ENCODE results near the gene SFT2D1. TPM values are rescaled to one million over a fixed set of nuclear protein-coding genes. Genes with fewer than 3 reads are reported as not detected.
"Not testable (repeated sequence)": the region's sequence is repeated elsewhere in the genome, so short reads cannot be mapped to it uniquely, and the experiment has no call there.

The SFT2D1 gene
- total RNA-seq, 1 donor from 2014 or later: 29.1 TPM

DNA sequence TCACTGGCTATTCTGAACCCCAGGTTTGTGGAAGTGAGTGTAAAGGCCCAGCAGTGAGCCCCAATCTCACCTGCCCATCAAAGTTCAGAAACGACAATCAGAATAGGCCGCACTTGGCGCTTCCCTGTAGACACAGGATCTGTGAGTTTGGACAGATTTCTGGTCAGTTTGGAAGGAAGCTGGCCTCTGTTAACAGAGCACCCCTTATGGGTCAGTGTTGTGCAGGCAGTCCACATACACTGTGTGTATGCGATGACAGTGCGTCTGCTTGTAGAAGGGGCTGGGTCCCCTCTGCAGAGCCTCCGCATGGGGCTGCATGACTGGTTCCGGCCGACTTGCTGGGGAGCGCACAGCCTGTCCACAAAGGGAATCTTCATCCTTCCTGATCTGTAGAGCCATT, 43.8 kb upstream of the SFT2D1 start:
- Mint-ChIP-seq H3K36me3 (ENCODE audit: low read depth, unreplicated experiment) (no peaks in the 10 kb centered on the region), H3K9me3 (ENCODE audit: unreplicated experiment) (no peaks in the 10 kb centered on the region), H3K4me1 (ENCODE audit: unreplicated experiment) (peaks cover 6% of the 10 kb centered on the region), H3K4me3 (ENCODE audit: unreplicated experiment) (no peak overlapping the region), H3K27ac (ENCODE audit: unreplicated experiment) (no peak overlapping the region), H3K27me3 (ENCODE audit: unreplicated experiment) (no peaks in the 10 kb centered on the region)
- no peak for DNase-seq (ENCODE audit: low spot score)
- TF ChIP-seq, protein P1, sequence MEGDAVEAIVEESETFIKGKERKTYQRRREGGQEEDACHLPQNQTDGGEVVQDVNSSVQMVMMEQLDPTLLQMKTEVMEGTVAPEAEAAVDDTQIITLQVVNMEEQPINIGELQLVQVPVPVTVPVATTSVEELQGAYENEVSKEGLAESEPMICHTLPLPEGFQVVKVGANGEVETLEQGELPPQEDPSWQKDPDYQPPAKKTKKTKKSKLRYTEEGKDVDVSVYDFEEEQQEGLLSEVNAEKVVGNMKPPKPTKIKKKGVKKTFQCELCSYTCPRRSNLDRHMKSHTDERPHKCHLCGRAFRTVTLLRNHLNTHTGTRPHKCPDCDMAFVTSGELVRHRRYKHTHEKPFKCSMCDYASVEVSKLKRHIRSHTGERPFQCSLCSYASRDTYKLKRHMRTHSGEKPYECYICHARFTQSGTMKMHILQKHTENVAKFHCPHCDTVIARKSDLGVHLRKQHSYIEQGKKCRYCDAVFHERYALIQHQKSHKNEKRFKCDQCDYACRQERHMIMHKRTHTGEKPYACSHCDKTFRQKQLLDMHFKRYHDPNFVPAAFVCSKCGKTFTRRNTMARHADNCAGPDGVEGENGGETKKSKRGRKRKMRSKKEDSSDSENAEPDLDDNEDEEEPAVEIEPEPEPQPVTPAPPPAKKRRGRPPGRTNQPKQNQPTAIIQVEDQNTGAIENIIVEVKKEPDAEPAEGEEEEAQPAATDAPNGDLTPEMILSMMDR (IDR thresholded peaks at IDR 0.05; ENCODE audit: unreplicated experiment): no peak

DNA sequence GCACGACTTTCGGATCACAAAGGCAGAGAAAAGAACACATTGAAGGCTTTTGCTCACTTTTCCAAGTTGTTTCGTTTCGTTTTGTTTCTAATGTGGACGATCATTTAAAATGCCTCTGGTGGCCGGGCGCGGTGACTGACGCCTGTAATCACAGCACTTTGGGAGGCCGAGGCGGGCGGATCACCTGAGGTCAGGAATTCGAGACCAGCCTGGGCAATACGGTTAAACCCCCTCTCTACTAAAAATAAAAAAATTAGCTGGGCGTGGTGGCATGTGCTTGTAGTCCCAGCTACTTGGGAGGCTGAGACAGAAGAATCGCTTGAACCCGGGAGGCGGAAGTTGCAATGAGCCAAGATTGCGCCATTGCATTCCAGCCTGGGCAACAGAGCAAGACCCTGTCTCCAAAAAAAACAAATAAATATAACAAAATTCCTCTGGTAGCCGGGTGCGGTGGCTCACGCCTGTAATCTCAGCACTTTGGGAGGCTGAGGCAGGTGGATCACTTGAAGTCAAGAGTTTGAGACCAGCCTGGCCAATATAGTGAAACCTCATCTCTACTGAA, 41.5 kb upstream of the SFT2D1 start:
- H3K36me3 Mint-ChIP-seq (ENCODE audit: low read depth, unreplicated experiment); H3K27me3 Mint-ChIP-seq (ENCODE audit: unreplicated experiment); H3K4me1 Mint-ChIP-seq (ENCODE audit: unreplicated experiment); H3K9me3 Mint-ChIP-seq (ENCODE audit: unreplicated experiment): not testable (repeated sequence)
- peak; percentile 24 for DNase-seq (ENCODE audit: low spot score)
- peak overlapping the region; percentile 90 for H3K4me3 Mint-ChIP-seq (ENCODE audit: unreplicated experiment)
- peak overlapping the region; percentile 86 for H3K27ac Mint-ChIP-seq (ENCODE audit: unreplicated experiment)

DNA sequence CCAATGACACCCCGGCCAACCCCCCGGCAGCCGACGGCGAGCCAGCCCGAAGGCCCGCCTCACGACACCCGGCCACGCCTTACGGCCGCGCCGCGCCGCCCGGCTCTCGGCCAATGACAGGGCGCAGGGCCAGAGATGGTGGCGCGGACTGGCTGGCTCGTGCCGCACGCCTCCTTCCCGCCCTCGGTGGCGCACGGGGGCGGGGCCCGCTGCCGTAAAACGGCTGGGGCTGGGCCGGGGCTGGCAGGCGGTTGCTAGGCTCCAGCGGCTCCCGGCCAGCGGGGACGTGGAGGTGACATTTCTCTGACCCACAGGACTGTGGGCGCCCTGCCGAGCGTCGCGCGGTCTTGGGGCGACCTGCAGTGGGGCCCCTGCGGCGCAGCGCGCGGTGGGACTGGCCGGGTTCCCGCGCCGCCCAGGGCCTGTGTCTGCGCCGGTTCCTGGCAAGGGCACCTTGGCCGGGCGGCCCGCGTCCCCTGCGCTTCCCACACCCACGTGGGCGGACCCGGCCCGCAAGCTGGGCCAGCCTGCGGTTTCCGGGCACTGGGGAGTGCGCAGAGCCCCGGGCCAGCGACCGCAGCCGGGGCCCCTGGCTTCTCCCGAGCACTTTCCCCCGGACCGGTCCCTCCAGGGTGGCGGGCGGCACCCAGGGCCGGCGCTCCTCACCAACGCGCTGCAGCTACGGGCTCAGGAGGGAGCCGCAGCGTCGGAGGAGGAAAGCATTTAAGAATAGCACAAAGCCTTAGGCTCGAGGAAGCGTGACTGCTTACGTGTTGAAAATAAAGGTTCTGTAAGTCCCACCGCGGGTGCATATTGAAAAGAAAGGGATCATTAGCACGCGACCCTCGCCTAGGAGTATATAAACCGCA, 40.8 kb upstream of the SFT2D1 start, which contains the start of gene MPC1:
Gene MPC1, minus strand, starts transcription at position 8 of the 869 bp plus-strand sequence. CDS start 64 bp downstream, outside the sequence.
- peak within 1 kb of the TSS; percentile 86 for H3K27ac Mint-ChIP-seq (ENCODE audit: unreplicated experiment)
- no peaks in the 10 kb centered on the region for H3K9me3 Mint-ChIP-seq (ENCODE audit: unreplicated experiment)
- TF ChIP-seq, protein P1 (IDR thresholded peaks at IDR 0.05; ENCODE audit: unreplicated experiment): no peak
- peak within 1 kb of the TSS; percentile 94 for H3K4me3 Mint-ChIP-seq (ENCODE audit: unreplicated experiment)
- peaks cover 10% of the 10 kb centered on the region for H3K4me1 Mint-ChIP-seq (ENCODE audit: unreplicated experiment)
- no peaks in the 10 kb centered on the region for H3K36me3 Mint-ChIP-seq (ENCODE audit: low read depth, unreplicated experiment)
- H3K27me3 Mint-ChIP-seq (ENCODE audit: unreplicated experiment): no peaks in the 10 kb centered on the region
- peak; percentile 98 for DNase-seq (ENCODE audit: low spot score)

DNA sequence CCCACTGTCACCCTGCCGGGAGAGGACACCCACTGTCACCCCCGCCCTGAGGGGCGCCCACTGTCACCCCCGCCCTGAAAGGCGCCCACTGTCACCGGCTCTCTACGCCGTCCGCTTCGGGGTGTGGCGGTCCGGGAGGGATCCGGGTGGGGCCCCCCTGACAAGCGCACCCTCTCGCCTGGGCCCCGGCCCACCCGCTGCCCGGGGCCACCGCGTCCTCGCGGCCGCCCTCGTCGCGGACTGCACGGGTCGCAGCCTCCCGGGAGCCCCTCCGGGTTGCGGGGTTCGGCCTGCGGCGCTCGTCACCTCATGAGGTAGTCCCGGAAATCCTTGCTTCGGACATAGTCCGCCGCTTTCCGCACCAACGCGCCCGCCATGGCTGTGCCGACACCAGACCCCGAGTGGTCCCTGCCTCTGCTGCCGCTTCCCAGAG, 40.2 kb upstream of the SFT2D1 start:
- Mint-ChIP-seq H3K27ac (ENCODE audit: unreplicated experiment) (no peak overlapping the region), H3K27me3 (ENCODE audit: unreplicated experiment) (no peaks in the 10 kb centered on the region), H3K36me3 (ENCODE audit: low read depth, unreplicated experiment) (no peaks in the 10 kb centered on the region), H3K4me3 (ENCODE audit: unreplicated experiment) (peak overlapping the region; percentile 94), H3K4me1 (ENCODE audit: unreplicated experiment) (peaks cover 10% of the 10 kb centered on the region), H3K9me3 (ENCODE audit: unreplicated experiment) (no peaks in the 10 kb centered on the region)
- TF ChIP-seq, protein P1 (IDR thresholded peaks at IDR 0.05; ENCODE audit: unreplicated experiment): no peak
- no peak for DNase-seq (ENCODE audit: low spot score)

DNA sequence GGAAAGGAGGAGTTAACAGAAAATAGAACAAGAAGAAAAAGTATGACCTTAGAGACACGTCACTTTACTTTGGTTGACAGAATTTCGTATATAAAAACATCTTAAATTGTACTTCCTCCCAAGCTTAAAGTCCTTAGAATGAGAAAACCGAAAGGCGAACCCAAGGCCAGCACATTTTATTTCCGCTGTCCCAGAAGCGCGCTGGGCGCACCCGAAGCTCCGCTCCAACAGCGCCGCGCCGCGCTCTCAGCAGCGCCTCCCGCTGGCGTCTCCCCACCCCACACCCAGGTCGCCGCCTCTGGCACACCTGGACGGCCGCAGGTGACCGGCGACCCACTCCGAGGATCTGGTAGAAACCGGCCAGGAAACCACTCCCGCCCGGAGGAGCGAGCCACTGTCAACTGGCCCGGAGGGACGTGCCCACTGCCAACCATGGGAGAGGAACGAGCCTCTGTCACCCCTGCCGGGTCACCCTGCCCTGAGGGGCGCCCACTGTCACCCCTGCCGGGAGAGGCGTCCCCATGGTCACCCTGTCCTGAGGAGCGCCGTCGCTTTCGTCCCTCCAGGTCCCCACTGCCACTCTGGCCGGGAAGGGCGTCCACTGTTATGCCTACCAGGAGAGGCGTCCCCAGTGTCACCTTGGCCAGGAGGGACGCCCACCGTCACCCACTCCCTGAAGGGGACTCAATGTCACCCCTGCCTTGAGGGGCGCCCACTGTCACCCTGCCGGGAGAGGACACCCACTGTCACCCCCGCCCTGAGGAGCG, 39.6 kb upstream of the SFT2D1 start:
- Mint-ChIP-seq H3K4me3 (ENCODE audit: unreplicated experiment) (peak overlapping the region; percentile 94), H3K27me3 (ENCODE audit: unreplicated experiment) (no peaks in the 10 kb centered on the region), H3K27ac (ENCODE audit: unreplicated experiment) (peak overlapping the region; percentile 9)

More for the DNA sequence above, 39.6 kb upstream of the SFT2D1 start:
- DNase-seq (ENCODE audit: low spot score): peak; percentile 75
- Mint-ChIP-seq H3K4me1 (ENCODE audit: unreplicated experiment) (peaks cover 10% of the 10 kb centered on the region), H3K9me3 (ENCODE audit: unreplicated experiment) (no peaks in the 10 kb centered on the region), H3K36me3 (ENCODE audit: low read depth, unreplicated experiment) (no peaks in the 10 kb centered on the region)
- TF ChIP-seq, protein P1 (IDR thresholded peaks at IDR 0.05; ENCODE audit: unreplicated experiment): peak; percentile 84
